ENCODE measurements around the gene RDX. TPM values are rescaled to one million over a fixed set of nuclear protein-coding genes. Genes with fewer than 3 reads are reported as not detected.
"Not testable (repeated sequence)": the region's sequence is repeated elsewhere in the genome, so short reads cannot be mapped to it uniquely, and the experiment has no call there.

The RDX gene
- total RNA-seq, 1 donor from 2014 or later = 88.2 TPM

- H3K36me3 ChIP-seq (ENCODE audit: control insufficient read depth, insufficient read depth, low read length) = no peaks in the 10 kb centered on the region
- TF ChIP-seq, protein P1, sequence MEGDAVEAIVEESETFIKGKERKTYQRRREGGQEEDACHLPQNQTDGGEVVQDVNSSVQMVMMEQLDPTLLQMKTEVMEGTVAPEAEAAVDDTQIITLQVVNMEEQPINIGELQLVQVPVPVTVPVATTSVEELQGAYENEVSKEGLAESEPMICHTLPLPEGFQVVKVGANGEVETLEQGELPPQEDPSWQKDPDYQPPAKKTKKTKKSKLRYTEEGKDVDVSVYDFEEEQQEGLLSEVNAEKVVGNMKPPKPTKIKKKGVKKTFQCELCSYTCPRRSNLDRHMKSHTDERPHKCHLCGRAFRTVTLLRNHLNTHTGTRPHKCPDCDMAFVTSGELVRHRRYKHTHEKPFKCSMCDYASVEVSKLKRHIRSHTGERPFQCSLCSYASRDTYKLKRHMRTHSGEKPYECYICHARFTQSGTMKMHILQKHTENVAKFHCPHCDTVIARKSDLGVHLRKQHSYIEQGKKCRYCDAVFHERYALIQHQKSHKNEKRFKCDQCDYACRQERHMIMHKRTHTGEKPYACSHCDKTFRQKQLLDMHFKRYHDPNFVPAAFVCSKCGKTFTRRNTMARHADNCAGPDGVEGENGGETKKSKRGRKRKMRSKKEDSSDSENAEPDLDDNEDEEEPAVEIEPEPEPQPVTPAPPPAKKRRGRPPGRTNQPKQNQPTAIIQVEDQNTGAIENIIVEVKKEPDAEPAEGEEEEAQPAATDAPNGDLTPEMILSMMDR (IDR thresholded peaks at IDR 0.05; ENCODE audit: insufficient read depth, low read length, severe bottlenecking) = no peak
- H3K27me3 ChIP-seq (ENCODE audit: control insufficient read depth, insufficient read depth, low read length) = no peaks in the 10 kb centered on the region
- H3K4me3 ChIP-seq (ENCODE audit: low read depth, low read length) = no peak overlapping the region
- FAIRE-seq (no peak), DNase-seq (ENCODE audit: low read depth) (no peak)
Observed at GRCh38 chr11:110290591-110291334, 5.7 kb downstream of the RDX start.

- DNase-seq (ENCODE audit: low read depth) (no peak), FAIRE-seq (no peak)
- Histone ChIP-seq H3K36me3 (ENCODE audit: control insufficient read depth, insufficient read depth, low read length) (no peaks in the 10 kb centered on the region), H3K27me3 (ENCODE audit: control insufficient read depth, insufficient read depth, low read length) (no peaks in the 10 kb centered on the region), H3K4me3 (ENCODE audit: low read depth, low read length) (no peak overlapping the region)
- TF ChIP-seq, protein P1 (IDR thresholded peaks at IDR 0.05; ENCODE audit: insufficient read depth, low read length, severe bottlenecking) = no peak
Observed at GRCh38 chr11:110289472-110289871, 6.9 kb downstream of the RDX start.

- no peak overlapping the region for H3K4me3 ChIP-seq (ENCODE audit: low read depth, low read length)
- H3K27me3 ChIP-seq (ENCODE audit: control insufficient read depth, insufficient read depth, low read length) = no peaks in the 10 kb centered on the region
- no peak for FAIRE-seq
- DNase-seq (ENCODE audit: low read depth) = no peak
- no peaks in the 10 kb centered on the region for H3K36me3 ChIP-seq (ENCODE audit: control insufficient read depth, insufficient read depth, low read length)
- TF ChIP-seq, protein P1 (IDR thresholded peaks at IDR 0.05; ENCODE audit: insufficient read depth, low read length, severe bottlenecking) = no peak
Observed at GRCh38 chr11:110287537-110287936, 8.9 kb downstream of the RDX start.

GRCh38 chr11:110286298-110287040, 9.9 kb downstream of the RDX start:
- FAIRE-seq (no peak), DNase-seq (ENCODE audit: low read depth) (no peak)
- Histone ChIP-seq H3K36me3 (ENCODE audit: control insufficient read depth, insufficient read depth, low read length) (no peaks in the 10 kb centered on the region), H3K4me3 (ENCODE audit: low read depth, low read length) (no peak overlapping the region), H3K27me3 (ENCODE audit: control insufficient read depth, insufficient read depth, low read length) (no peaks in the 10 kb centered on the region)
- TF ChIP-seq, protein P1 (IDR thresholded peaks at IDR 0.05; ENCODE audit: insufficient read depth, low read length, severe bottlenecking) = no peak

DNA sequence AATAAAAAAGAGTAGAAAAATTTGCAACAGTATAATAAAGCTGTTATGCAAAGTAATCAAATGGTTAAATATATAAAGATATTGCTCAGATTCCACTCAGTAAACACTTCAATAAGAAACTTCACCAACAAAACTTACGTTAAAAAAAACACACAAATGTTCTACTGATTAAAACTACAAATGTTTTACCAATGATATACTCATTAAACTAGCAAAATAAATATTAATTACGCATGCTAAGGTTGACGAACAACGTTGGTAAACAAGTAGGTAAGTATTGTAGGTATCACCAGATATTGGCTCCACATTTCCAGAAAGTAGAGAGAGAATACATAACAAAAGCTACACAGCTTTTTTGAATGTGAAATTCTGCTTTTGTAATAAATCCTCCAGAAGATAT, 12.6 kb downstream of the RDX start:
- DNase-seq (ENCODE audit: low read depth) (no peak), FAIRE-seq (no peak)
- H3K27me3 ChIP-seq (ENCODE audit: control insufficient read depth, insufficient read depth, low read length) = no peaks in the 10 kb centered on the region
- H3K4me3 ChIP-seq (ENCODE audit: low read depth, low read length) = no peak overlapping the region
- no peaks in the 10 kb centered on the region for H3K36me3 ChIP-seq (ENCODE audit: control insufficient read depth, insufficient read depth, low read length)
- TF ChIP-seq, protein P1 (IDR thresholded peaks at IDR 0.05; ENCODE audit: insufficient read depth, low read length, severe bottlenecking) = no peak

- not testable (repeated sequence) for FAIRE-seq; H3K27me3 ChIP-seq (ENCODE audit: control insufficient read depth, insufficient read depth, low read length); DNase-seq (ENCODE audit: low read depth); H3K4me3 ChIP-seq (ENCODE audit: low read depth, low read length); H3K36me3 ChIP-seq (ENCODE audit: control insufficient read depth, insufficient read depth, low read length)
Observed at GRCh38 chr11:110280595-110280994, 15.8 kb downstream of the RDX start.
